ENCODE results near the gene DUOX2. TPM values are rescaled to one million over a fixed set of nuclear protein-coding genes. Genes with fewer than 3 reads are reported as not detected.
"Not testable (repeated sequence)": the region's sequence is repeated elsewhere in the genome, so short reads cannot be mapped to it uniquely, and the experiment has no call there.

Gene DUOX2
- total RNA-seq, 1 donor from 2014 or later: 0.02 TPM

- H3K4me1 Mint-ChIP-seq: no peaks in the 10 kb centered on the region
- peaks cover 59% of the 10 kb centered on the region for H3K36me3 Mint-ChIP-seq (ENCODE audit: low read depth)
- H3K27ac Mint-ChIP-seq (ENCODE audit: unreplicated experiment): no peak overlapping the region
- H3K9me3 Mint-ChIP-seq: peaks cover 20% of the 10 kb centered on the region
- H3K27me3 Mint-ChIP-seq (ENCODE audit: low read depth): no peaks in the 10 kb centered on the region
- no peak for TF ChIP-seq CTCF (conservative IDR thresholded peaks at IDR 0.05)
- H3K4me3 Mint-ChIP-seq: no peak overlapping the region
- DNase-seq (ENCODE audit: low read depth, low spot score): no peak
These were observed 65.0 kb downstream of the DUOX2 start for GRCh38 chr15:45048794-45049631.

- peaks cover 20% of the 10 kb centered on the region for H3K9me3 Mint-ChIP-seq
- H3K4me3 Mint-ChIP-seq: not testable (repeated sequence)
These were observed 65.6 kb downstream of the DUOX2 start for GRCh38 chr15:45048449-45048793.

DNA sequence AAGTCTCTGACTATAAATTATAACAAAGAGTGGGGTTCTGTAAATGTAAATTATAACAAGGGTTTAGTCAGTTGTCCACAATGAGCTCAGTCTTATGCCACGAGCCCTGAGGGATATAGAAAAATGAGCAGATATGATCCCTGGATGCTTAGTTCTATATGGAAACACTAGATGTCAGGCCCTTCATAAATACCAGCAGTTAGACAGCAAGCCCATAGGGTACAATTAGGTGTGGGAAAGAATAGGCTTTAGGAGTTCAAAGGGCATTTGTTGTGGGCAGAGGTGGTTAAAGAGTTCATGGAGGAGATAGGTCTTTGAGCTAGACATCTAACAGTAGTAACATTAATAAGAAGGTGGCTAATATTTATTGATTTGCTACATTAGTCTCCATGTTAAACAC lies 69.7 kb downstream of the DUOX2 start:
- not testable (repeated sequence) for H3K9me3 Mint-ChIP-seq; H3K4me1 Mint-ChIP-seq; H3K27me3 Mint-ChIP-seq (ENCODE audit: low read depth); H3K27ac Mint-ChIP-seq (ENCODE audit: unreplicated experiment); H3K4me3 Mint-ChIP-seq; DNase-seq (ENCODE audit: low read depth, low spot score)
- H3K36me3 Mint-ChIP-seq (ENCODE audit: low read depth): peaks cover 24% of the 10 kb centered on the region

More at GRCh38 chr15:45048449-45048793, 65.6 kb downstream of the DUOX2 start:
- H3K4me1 Mint-ChIP-seq; H3K27ac Mint-ChIP-seq (ENCODE audit: unreplicated experiment); H3K27me3 Mint-ChIP-seq (ENCODE audit: low read depth); DNase-seq (ENCODE audit: low read depth, low spot score): not testable (repeated sequence)
- H3K36me3 Mint-ChIP-seq (ENCODE audit: low read depth): peaks cover 59% of the 10 kb centered on the region

DNA sequence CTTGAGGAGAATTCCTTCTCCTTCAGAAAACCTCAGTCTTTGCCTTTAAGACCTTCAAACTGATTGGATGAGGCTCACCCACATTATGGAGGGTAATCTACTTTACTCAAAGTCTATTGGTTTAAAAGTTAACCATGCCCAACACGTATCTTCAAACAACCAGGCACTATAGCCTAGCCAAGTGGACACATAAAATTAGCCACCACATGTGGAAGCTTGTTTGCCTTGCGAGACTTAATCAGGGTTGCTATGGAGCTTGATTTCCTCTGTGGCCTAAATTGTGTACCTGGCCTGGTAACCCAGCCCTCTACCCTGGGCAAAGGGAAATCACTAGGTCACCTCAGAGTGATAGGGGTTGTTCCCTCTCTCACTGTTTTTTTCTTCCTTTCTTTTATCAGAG lies 71.1 kb downstream of the DUOX2 start:
- not testable (repeated sequence) for H3K36me3 Mint-ChIP-seq (ENCODE audit: low read depth); H3K27ac Mint-ChIP-seq (ENCODE audit: unreplicated experiment); H3K4me3 Mint-ChIP-seq; DNase-seq (ENCODE audit: low read depth, low spot score); H3K4me1 Mint-ChIP-seq; H3K27me3 Mint-ChIP-seq (ENCODE audit: low read depth); H3K9me3 Mint-ChIP-seq

Other genes with a start within 250 kb of the DUOX2 start
- not detected in 2 replicates for gene TERB2, start 157.5 kb downstream of the DUOX2 start, total RNA-seq
- 54.8 and 58.2 TPM in 2 replicates for gene SORD, start 91.0 kb downstream of the DUOX2 start, total RNA-seq
- gene DUOXA2, start 154 bp upstream of the DUOX2 start, total RNA-seq: not detected in 2 replicates
- not detected in 2 replicates for gene DUOXA1, start 15.7 kb upstream of the DUOX2 start, total RNA-seq
- gene DUOX1, start 15.8 kb upstream of the DUOX2 start, total RNA-seq: not detected in 2 replicates
- gene SHF, start 73.8 kb upstream of the DUOX2 start, total RNA-seq: 55.0 and 59.0 TPM in 2 replicates
- not detected in 2 replicates for gene SLC28A2, start 138.1 kb upstream of the DUOX2 start, total RNA-seq